ENCODE data around the gene CEBPZ.
A peak's percentile ranks its signal among the peaks of the same experiment; 100 is the strongest.

The CEBPZ gene

DNA sequence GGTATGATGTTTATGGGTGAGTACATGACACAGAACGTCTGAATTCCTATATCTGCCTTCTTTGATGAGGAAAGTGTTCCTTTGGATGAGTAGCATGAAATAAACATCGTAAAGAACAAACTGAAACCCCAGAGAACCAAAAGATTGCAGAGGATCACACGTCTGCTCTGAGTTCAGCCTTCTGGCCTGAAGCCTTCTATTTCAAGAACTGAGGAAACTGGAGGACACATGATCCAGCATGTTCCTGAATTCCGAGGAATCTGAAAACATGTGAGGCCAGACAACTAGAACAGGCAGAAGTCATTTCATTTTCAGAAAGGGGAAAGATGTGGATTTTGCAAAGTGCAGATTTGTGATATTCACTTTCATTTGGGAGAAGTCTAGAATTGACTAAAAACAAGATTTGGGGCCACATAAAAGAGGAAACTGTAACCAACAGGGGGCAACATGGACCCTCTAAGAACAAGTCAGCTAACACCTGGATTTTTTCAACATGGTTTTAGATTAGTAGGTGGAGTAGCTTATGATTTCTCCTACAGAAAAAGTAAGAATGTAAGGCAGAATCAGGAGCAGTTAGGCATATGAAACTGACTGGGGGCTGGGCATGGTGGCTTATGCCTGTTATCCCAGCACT is 51.3 kb downstream of the CEBPZ start:
- no peak for DNase-seq (ENCODE audit: low read depth)

DNA sequence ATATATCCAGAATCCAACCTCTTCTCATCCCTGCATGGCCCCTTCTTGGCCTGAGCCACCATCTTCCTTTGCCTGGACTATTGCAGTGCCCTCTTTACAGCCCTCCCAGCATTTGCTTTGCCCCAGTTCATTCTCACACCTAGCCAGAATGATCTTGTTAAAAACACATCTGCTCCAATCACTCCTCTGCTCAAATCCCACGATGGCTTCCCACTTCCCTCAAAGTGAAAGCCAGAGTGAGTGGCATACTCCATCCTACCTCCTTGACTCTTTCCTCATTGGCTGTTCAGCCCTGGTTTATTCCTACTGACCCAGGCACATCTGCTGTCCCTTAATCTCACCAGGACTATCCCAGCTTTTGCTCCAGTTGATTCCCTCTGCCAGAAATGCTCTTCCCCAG is 57.7 kb downstream of the CEBPZ start:
- DNase-seq (ENCODE audit: low read depth) = no peak

DNA sequence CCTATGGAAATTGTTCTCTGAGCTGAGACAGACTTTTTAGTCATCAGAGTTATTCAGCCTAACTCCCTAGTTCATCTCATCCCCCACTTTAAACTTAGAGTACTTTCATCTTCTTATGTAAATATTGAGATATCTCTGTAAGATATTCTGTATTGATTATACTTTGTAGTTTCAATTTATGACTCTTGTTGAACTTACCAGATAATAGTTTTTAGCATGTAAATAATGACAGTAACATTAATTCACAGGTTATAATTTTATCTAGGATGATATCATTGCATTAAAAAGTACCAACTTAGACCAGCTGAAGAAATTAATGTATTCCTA is 59.8 kb downstream of the CEBPZ start:
- DNase-seq (ENCODE audit: low read depth) = no peak

DNA sequence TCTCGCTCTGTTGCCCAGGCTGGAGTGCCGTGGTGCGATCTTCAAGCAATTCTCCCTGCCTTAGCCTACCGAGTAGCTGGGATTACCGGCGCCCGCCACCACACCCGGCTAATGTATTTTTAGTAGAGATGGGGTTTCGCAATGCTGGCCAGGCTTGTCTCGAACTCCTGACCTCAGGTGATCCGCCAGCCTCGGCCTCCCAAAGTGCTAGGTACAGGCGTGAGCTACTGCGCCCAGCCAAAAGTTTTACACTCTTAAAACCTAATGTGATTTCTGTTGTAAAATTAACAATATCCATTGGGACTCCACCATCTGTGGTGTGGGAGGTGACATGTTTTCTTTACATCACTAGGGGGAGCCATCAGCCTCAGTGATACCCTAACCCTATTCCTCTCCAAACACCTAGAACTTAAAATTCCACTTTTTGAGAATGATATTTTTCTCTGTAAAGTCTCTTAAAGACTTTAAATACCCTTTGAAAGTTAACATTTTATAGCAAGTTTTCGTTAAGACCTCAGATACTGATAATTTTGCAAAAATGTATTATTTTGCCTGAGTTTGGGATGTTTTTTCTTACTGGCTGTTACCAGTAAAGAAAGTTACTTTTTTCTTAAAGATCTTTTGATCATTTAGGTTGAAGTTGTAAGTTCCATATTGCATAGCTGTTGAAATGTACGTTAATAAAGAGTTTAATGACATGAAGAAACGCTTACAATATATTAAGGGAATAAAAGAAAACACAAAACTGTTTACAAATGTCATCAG is 63.0 kb downstream of the CEBPZ start:
- DNase-seq (ENCODE audit: low read depth) = no peak

DNA sequence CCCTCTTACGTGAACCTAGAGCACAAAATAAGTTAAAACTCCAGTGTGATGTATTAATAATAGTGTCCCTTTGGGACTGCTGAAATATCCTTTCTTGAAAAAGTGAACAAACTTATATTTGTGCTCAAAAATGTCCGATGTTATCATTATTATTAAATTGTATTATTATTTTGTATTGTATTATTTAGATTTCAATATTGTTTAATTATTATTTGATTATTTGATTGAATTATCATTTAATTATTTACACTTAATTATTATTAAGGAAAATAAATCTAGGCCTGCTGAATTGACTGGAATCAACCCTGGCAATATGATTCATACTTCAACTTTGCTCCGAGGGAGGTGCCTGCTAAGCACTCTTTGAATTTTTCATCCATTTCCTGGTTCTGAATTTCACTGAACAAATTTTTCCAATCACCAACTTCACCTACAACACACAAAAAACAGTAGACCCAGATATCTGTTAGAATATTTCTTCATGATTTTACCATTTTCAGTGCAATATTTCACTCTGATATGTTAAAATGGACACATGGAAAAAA is 63.7 kb downstream of the CEBPZ start:
- no peak for DNase-seq (ENCODE audit: low read depth)

DNA sequence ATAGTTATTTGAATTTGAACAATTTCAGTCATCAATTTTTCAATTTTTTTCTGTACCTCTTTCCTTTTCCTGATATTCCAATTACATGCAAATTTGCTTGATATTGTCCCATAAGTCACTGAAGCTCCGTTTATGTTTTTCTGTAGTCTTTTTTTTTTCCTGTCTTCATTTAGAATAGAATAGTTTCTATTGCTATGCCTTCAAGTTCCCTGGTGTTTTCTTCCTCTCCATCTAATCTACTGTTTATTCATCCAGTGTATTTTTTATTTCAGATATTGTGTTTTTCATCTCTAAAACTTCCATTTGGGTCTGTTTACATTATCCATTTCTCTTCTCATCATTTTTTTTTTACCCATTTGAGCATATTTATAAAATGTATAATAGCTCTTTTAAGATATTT is 66.6 kb downstream of the CEBPZ start:
- no peak for DNase-seq (ENCODE audit: low read depth)

DNA sequence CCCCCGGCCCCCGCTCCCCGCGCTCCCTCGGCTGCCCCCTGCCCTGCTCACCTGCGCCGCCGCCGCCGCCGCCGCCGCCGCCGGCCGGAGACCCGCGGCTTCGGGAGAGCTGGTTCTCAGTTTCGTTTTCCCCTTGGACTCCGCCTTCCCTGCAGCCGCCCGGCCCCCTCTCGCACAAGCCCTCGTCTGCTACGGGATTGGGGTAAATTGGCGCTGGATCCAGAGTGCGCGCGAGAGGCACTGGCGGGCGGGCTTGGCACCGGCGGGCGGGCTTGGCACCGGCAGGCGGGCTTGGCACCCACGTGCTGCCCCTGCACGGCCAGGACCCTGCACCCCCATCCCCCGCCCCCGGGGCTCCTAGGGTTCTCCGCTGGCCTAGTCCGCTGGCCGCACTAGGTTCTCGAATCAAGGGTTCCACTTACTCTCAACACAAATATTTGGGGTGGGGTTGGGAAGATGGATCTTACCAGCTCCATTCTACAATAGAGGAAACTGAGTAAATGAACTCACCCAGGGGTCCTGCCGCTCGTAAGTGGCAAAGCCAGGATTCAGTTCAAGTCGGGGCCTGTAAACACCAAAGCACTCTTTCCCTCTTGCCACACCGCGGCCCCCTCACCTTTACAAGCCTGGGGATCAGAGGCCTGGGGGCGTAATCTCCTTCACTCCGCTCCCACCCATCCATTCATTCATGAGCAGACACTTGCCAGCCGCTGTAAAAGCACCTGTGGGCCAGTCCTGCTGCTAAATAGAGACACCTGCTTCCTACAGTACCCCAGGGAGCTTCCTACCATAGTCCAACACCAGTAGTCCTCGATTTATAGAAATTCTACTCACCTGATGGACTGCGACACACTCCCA is 74.3 kb downstream of the CEBPZ start, which contains the start of gene EIF2AK2:
TSS of gene EIF2AK2 (minus strand) at position 124 of the 858 bp plus-strand sequence. CDS start 9,174 bp downstream, outside the sequence.
- peak; percentile 76 for DNase-seq (ENCODE audit: low read depth)

DNA sequence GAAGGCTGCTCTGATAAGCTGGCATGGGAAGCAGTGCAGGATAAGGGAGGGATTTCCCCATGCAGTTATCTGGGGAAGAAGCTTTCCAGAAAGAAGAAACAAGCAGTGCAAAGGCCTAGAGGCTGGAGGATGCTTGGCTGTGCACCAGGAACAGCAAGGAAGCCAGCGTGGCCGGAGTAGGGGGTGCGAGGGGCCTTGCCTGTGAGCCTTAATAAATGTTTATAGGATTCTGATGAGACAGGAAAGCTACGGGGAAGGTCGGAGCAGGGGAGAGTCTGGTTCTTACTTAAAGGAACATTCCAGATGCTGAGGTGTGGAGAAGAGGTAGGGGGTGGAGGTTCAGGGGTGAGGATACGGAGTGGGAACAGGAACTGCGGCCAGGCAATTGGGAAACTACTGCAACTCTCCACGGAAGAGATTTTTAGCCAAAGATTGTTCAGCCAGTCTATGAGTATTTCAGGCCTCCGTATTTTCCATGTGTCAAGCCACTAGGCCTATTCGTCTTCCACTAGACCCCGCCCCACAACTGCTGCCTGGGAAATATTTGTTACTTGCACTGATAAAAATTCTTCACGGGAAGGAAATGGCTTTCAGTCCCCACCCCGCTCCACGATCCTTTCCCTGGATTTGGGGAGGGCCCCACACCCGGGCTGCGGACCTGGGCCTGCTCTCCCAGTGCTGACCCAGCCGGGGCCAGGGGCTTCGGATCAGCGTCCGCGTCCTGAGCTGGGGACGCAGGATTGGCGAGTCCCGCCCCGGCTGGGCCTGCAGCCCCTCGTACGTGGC is 75.1 kb downstream of the CEBPZ start:
- peak; percentile 35 for DNase-seq (ENCODE audit: low read depth)

DNA sequence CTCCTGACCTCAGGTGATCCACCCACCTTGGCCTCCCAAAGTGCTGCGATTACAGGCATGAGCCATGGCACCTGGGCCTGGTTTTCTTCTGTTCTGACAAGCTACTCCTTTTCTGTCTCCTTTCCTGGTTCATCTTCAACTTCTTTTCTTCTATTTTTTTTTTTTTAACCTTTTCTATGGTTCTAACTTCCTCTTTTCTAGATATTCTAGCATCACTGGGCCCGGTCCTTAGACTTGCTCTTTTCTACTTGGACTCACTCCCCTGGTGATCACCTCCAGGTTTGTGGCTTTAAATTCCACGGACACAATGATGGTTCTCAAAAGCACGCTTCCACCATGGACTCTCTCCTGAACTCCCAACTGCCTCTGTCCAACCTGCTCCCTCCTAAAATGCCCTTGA is 76.6 kb downstream of the CEBPZ start:
- DNase-seq (ENCODE audit: low read depth) = no peak

DNA sequence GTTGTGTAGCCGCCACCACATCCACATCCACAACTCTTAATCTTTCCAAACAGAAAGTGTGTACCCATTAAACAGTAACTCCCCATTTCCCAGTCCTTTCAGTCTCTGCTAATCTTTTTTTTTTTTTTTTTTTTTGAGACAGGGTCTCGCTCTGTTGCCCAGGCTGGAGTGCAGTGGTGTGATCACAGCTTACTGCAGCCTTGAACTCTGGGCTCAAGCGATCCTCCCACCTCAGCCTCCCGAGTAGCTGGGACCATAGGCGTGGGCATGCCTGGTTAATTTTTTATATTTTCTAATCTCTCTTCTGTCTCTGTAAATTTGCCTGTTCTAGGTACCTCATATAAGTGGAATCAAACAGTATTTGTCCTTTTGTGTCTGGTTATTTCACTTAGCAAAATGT is 78.2 kb downstream of the CEBPZ start:
- no peak for DNase-seq (ENCODE audit: low read depth)

All from activated T-cell treated with anti-CD3 and anti-CD28 coated beads for 1 hour (primary cell).